ENCODE measurements around the gene DAPL1.

DAPL1 gene

DNA sequence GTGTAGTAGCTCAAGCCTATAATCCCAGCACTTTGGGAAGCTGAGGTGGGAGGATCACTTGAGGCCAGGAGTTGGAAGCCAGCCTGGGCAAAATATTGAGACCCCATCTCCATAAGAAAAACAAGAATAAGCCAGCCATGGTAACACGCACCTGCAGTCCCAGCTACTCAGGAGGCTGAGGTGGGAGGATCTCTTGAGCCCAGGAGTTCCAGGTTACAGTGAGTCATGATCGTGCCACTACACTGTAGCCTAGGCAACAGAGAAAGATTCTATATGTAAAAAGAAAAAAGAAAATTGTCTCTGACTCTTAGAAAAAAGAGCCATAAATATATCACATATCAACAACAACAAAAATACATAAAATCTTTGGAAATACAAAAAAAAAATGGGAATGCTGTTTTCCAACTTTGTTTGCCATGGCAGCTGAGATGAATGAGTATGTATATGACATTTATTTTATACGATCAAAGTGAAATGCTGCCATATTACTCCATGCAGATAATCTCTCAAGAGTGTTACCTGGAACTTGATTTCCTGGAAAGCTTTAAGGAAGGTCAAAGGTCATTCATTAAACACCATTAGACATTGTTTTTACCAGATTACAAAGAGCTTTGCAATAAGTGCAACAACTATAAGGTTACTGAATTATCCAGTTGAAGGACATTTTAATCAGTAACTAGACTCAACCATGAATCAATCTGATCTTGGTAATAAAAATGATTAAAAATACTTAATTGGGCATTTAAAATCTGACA, 19.7 kb upstream of the DAPL1 start:
- in situ Hi-C loops (cut with HindIII; ENCODE audit: low sequenced_read_pairs): no loop called here

- in situ Hi-C loops (cut with HindIII; ENCODE audit: low sequenced_read_pairs): no loop called here
Observed at GRCh38 chr2:158776231-158776630, 18.9 kb upstream of the DAPL1 start.

DNA sequence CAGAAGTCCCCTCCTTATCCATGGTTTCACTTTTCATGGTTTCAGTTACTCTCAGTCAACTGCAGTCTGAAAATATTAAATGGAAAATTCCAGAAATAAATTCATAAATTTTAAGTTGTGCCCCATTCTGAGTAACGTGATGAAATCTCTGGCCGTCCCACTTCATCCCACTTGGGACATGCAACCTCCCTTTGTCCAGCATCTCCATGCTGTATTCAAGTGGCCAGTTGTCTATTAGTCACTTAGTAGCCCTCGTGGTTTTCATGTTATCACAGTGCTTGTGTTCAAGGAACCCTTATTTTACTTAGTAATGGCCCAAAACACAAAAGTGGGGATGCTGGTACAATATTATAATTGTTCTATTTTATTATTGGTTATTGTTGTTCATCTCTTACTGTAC, 18.0 kb upstream of the DAPL1 start:
- in situ Hi-C loops (cut with HindIII; ENCODE audit: low sequenced_read_pairs): no loop called here

GRCh38 chr2:158778243-158778642, 16.9 kb upstream of the DAPL1 start:
- in situ Hi-C loops (cut with HindIII; ENCODE audit: low sequenced_read_pairs): no loop called here

DNA sequence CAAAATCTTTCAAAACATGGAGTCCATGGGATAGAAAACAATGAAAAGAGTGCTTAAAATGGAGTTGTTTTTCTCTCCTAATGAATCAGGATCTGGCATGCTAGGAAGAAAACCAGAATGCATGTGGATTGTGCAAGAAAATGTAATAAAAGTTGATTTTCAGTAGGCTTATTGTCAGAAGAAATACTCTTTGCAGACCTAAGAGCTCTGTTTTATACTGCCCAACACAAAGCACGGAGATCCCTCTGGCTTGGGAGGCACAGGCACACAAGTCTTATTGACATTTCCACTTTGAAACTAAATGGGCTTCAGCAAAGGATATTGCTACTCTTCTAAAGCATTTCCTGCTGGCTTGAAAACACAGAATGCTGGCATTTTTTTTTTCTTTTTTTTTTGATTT, 15.5 kb upstream of the DAPL1 start:
- in situ Hi-C loops (cut with HindIII; ENCODE audit: low sequenced_read_pairs): no loop called here

DNA sequence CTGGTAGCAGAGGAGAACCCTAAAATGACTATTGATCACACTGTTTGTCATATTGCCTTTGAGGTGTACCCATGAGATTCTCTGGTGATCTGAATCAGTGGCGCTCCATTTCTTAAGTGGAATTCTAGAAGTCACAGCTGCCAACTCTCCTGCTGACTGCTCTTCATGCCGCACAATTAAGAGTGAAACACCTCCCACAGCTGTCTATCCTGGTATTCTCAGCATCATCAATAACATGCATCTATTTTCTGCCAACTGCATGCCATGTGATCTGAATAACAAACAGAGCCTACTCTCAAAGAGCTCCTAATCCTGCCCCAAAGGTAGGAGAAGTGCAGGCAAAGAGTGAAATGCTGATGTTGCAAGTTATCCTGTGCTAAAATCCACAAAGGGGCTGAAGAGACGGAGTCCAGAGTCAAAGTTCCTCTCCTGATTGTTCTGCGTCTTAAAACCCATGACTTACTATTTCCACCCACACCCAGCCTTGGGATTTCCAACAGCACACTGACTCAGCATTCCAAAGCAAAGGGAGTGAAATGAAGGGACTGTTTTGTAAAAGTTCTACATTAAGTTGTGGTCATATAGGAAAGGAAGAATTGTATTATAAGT, 13.7 kb upstream of the DAPL1 start:
- in situ Hi-C loops (cut with HindIII; ENCODE audit: low sequenced_read_pairs): no loop called here

DNA sequence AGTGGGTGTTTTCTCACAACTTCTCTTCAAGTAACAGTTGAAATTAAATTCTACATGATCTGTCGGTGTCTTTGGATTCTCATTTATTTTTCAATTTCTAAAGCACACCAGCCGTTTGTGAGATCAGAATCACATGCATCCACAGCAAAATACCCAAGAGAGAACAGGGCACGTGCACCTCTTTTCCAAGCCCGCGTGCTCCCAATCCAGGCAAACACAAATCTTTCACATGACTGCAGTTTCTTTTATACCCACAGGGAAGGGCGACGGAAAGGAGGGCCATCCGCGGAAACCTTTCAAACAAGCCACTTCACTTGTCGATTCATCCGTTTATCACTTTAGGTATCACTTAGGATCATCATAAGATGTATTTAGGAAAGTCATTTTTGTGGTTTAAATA, 13.0 kb upstream of the DAPL1 start:
- in situ Hi-C loops (cut with HindIII; ENCODE audit: low sequenced_read_pairs): no loop called here

DNA sequence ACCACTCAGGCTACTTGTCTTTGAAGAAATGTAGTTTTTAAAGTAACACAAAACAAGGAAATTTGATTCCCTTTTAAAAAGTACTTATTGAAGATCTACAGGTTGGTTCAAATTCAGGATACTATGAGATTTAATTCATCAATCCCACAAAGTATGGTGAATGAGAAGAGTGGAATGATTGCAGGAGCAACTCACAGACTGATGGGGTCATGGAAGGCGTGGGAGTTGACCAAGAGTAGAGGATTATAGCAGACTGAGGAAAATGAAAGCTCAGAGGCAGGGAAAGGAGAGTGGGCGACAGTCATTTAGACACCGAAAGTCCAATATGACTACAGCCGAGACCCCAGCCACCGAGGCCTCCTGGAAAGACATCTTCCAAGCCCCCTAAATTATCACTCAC, 12.5 kb upstream of the DAPL1 start:
- in situ Hi-C loops (cut with HindIII; ENCODE audit: low sequenced_read_pairs): no loop called here

DNA sequence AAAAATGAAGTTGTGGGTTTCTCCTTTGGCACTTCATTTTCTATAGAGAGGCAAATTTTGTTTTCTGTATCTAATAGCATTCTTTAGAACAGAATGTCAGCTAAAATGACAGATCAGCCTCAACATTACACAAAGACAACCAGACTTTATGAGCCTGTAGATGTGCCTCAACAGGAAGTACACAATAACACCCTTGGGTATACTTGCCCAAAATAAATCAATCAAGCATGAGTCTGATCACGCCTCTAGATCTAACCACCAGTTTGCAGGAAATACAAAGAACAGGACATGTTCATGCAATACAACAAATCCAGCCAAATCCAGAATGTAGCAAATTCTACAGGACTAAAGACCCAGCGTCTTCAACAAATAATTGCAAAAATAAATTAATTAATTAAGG, 11.2 kb upstream of the DAPL1 start:
- in situ Hi-C loops (cut with HindIII; ENCODE audit: low sequenced_read_pairs): no loop called here

DNA sequence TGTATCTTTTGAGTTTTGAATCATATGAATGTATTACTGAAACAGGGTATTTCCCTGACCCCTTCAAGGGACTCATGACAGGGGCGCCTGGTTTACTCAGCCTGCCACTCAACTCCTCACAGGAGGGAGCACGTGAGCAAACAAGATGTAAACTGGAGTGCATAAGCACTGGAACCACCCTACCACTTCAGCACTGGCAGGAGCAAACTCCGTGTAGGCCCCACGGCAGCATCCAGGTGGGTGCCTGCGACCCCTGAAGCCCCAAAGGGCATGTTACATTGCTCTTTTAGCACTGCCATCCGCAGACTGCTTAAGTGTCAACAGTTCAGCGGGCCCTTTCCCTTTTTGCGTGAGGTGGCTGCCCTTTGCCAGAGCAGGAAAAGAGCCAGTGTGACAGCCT, 8.2 kb upstream of the DAPL1 start:
- in situ Hi-C loops (cut with HindIII; ENCODE audit: low sequenced_read_pairs): no loop called here

DNA sequence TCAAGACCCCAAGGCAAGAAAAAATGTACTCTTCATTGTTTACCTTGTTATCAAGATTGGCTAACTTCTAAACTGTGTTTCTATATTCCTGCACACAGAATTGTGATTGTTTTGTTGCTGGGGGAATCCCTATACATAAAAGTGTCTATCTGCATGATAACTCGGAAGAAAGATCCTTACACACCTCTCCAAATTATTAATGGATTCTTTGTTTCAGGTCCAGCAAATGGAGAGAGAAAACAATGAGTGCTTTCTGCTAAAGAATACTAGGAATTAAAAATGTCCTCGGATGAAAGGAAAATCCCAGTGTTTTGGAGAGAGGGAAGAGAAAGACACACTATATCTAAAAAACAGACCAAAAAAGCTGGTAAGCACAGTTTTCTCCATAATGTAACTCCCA, 6.2 kb upstream of the DAPL1 start:
- in situ Hi-C loops (cut with HindIII; ENCODE audit: low sequenced_read_pairs): no loop called here

- in situ Hi-C loops (cut with HindIII; ENCODE audit: low sequenced_read_pairs): no loop called here
Observed at GRCh38 chr2:158796652-158797051, 1.5 kb downstream of the DAPL1 start.

DNA sequence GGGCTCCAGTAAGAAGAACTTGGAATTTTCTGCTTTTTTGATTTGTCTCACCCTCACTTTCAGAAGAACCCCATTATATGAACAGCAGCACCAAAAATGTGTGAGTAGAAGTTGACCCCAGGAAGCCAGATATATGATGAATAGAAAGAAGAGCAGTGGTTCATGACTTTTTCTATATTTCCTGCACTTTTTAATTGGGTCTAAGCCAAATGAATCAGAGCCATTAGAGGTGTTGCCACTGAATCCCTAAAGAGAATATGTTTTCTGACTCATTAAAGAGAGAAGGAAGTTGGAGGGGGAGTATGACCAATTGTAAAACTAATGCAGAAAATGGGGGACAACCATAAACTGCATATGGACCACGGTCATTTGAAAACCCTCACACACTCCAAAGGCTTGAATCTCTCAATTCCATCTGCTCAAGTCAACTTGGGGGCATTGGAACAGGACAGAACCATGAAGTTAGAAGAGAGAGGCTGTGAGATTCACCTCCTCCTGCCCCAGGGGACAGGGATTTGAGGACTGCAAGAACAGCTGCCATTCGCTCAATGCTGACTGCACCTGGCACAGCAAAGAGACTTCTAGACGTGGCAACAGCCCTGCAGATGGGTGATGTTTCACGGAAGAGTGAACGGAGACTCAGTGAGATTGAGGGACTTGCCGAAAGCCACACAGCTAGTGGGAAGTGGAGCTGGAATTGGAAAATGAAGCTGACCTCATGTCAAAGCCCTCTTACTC, 3.0 kb downstream of the DAPL1 start:
- in situ Hi-C loops (cut with HindIII; ENCODE audit: low sequenced_read_pairs): no loop called here

DNA sequence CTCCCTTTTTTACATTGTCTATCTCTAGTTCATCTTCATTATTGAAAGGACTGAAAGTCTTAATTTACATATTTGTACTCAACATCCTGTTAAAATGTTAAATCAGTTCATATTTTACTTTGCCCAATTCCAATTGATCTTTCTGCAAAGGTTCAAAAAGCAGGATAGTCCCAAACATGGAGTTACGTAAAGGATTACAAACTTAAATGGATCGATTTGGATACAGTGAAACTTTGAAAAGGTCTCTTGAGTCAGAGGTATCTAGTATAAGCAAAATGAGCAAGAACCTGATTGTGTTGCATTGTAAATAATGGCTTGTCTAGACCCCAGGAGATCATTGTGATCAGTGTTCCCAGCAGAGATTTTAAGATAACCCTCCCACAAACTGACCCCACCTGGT, 4.1 kb downstream of the DAPL1 start:
- in situ Hi-C loops (cut with HindIII; ENCODE audit: low sequenced_read_pairs): no loop called here

- in situ Hi-C loops (cut with HindIII; ENCODE audit: low sequenced_read_pairs): no loop called here
Observed at GRCh38 chr2:158803506-158803905, 8.4 kb downstream of the DAPL1 start.

GRCh38 chr2:158805255-158805654, 10.1 kb downstream of the DAPL1 start:
- in situ Hi-C loops (cut with HindIII; ENCODE audit: low sequenced_read_pairs): no loop called here

- in situ Hi-C loops (cut with HindIII; ENCODE audit: low sequenced_read_pairs): no loop called here
Observed at GRCh38 chr2:158805936-158806335, 10.8 kb downstream of the DAPL1 start.

GRCh38 chr2:158806941-158807340, 11.8 kb downstream of the DAPL1 start:
- in situ Hi-C loops (cut with HindIII; ENCODE audit: low sequenced_read_pairs): no loop called here

DNA sequence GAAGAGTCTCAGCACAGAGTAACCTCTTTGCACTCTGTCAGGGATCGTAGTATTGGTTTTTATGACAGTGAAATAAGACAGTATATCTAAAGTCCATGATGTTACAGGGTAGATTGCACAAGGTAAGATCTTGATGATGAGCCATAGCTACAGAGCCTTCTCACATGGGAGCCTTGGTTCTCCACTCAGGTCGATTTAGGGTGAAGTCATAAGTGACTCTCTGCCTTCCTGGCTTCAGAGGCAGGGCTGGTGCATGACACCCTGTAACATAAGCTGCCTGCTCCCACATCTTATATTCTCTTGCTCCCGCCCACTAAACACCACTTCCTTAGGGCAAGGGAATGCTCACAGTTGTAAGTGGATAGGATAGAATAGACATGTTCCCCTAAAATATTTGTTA, 13.3 kb downstream of the DAPL1 start:
- in situ Hi-C loops (cut with HindIII; ENCODE audit: low sequenced_read_pairs): no loop called here

GRCh38 chr2:158809816-158810215, 14.7 kb downstream of the DAPL1 start:
- in situ Hi-C loops (cut with HindIII; ENCODE audit: low sequenced_read_pairs): no loop called here

DNA sequence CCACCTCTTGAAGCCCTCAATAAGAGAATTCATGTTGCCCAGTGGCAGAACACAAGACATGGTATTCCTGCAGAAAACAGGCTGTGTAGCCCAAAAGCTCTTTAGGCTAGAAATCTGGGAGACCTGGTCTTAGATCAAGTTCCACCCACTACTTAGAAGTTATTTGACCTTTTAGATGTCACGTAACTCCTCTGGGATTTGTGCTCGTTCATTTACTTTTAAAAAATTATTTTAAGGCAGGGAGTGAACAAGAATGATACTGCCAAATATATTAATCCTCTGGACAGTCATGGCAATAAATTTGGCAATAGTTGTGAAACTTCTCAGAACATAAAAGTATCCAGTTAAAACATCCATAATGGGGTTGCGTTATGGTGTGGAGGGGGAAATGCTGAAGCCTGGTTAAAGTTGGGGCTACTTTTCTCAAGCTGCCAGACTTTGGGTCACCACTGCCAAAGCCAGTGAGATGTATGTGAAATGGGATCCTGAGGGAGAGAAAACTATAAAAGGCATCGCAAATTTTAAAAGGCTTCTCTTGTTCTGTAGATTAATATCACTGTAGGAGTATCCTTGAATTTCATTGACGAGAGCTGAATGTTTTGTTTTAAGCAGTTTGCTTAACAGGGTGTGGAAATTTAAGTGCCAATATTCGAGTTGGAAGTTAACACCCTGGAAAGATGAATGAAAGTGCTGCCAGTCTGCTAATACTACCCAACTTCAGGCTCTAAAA, 15.8 kb downstream of the DAPL1 start:
- in situ Hi-C loops (cut with HindIII; ENCODE audit: low sequenced_read_pairs): no loop called here

GRCh38 chr2:158815166-158815565, 20.0 kb downstream of the DAPL1 start:
- in situ Hi-C loops (cut with HindIII; ENCODE audit: low sequenced_read_pairs): no loop called here
